Endodermal cell (in vitro differentiated cells): ENCODE results near the gene TMEM198. TPM values are rescaled to one million over a fixed set of nuclear protein-coding genes. Genes with fewer than 3 reads are reported as not detected.

Source experiments
- DNase-seq: peaks from one replicate; pipeline ENCODE4 v3.0.0-alpha.2; 2017
- H3K27ac ChIP-seq: 2 replicates; pipeline ENCODE4 v1.5.1; 2013; ENCODE audit warnings: mild to moderate bottlenecking, low read depth, low read length, moderate library complexity
- H3K27me3 ChIP-seq: 2 replicates; pipeline ENCODE4 v1.6.1; 2013; ENCODE audit warnings: mild to moderate bottlenecking, low read length, moderate library complexity; ENCODE audit not compliant: insufficient read depth, control insufficient read depth, poor library complexity, severe bottlenecking
- H3K36me3 ChIP-seq: 2 replicates; pipeline ENCODE4 v1.7.0; 2013; ENCODE audit warnings: mild to moderate bottlenecking, low read length, moderate library complexity; ENCODE audit not compliant: control insufficient read depth, insufficient read depth
- H3K4me1 ChIP-seq: one replicate; pipeline ENCODE4 v1.7.0; 2013; ENCODE audit warnings: low read length; ENCODE audit not compliant: control insufficient read depth, insufficient read depth
- H3K4me3 ChIP-seq: 2 replicates; pipeline ENCODE4 v1.5.1; 2013; ENCODE audit warnings: mild to moderate bottlenecking, low read length, moderate library complexity
- H3K9ac ChIP-seq: 2 replicates; pipeline ENCODE4 v1.6.1; 2013; ENCODE audit warnings: mild to moderate bottlenecking, low read length, moderate library complexity; ENCODE audit not compliant: poor library complexity, severe bottlenecking; ENCODE audit errors: extremely low read depth
- H3K9me3 ChIP-seq: 2 replicates; pipeline ENCODE4 v1.6.1; 2013; ENCODE audit warnings: mild to moderate bottlenecking, low read length, moderate library complexity; ENCODE audit not compliant: control insufficient read depth
- H3K27ac Mint-ChIP-seq: 2 replicates; pipeline ENCODE4 v1.8.0; 2020; ENCODE audit warnings: mixed read lengths
- H3K27me3 Mint-ChIP-seq: 2 replicates; pipeline ENCODE4 v1.8.0; 2021; ENCODE audit warnings: mild to moderate bottlenecking, mixed read lengths; ENCODE audit not compliant: insufficient read depth
- H3K36me3 Mint-ChIP-seq: 2 replicates; pipeline ENCODE4 v1.8.0; 2020; ENCODE audit warnings: low read depth, mixed read lengths
- H3K4me1 Mint-ChIP-seq: 2 replicates; pipeline ENCODE4 v1.8.0; 2020; ENCODE audit warnings: mixed read lengths
- H3K4me3 Mint-ChIP-seq: 2 replicates; pipeline ENCODE4 v1.8.0; 2020; ENCODE audit warnings: mild to moderate bottlenecking, moderate library complexity, mixed read lengths
- H3K9me3 Mint-ChIP-seq: 2 replicates; pipeline ENCODE4 v1.8.0; 2020; ENCODE audit warnings: mild to moderate bottlenecking, mixed read lengths
- WGBS, 2 experiments: methylation state at CpG; one replicate each; pipeline versions ENCODE4 v1.1.5 to v1.1.7; 2013; ENCODE audit warnings: missing lambda C conversion rate in 2 of 2, mixed read lengths in 1 of 2; ENCODE audit not compliant: insufficient coverage in 1 of 2, insufficient read length in 1 of 2; 5-methylcytosine and 5-hydroxymethylcytosine counted together
- total RNA-seq, 2 donors: library from RNA; stranded (reverse); fragmentation: NEBNext Ultra II Directional in 1 of 2; extraction: Animal tissue kit (Norgen Biotek cat#: 25700) in 1 of 2; gene quantifications; 2 replicates in 1 of 2; 3 replicates in 1 of 2; pipeline ENCODE4 v1.2.1, GENCODE V29; 2021
- TF ChIP-seq, protein P1 (sequence below): fragments of 200-600 bp; sonication (generic); conservative IDR thresholded peaks from 2 replicates; pipeline ENCODE4 v1.5.0; 2021; ENCODE audit warnings: antibody characterized with exemption, mild to moderate bottlenecking

Gene TMEM198
- total RNA-seq, 2 donors from 2014 or later, result 2.6 to 3.9 TPM

DNA sequence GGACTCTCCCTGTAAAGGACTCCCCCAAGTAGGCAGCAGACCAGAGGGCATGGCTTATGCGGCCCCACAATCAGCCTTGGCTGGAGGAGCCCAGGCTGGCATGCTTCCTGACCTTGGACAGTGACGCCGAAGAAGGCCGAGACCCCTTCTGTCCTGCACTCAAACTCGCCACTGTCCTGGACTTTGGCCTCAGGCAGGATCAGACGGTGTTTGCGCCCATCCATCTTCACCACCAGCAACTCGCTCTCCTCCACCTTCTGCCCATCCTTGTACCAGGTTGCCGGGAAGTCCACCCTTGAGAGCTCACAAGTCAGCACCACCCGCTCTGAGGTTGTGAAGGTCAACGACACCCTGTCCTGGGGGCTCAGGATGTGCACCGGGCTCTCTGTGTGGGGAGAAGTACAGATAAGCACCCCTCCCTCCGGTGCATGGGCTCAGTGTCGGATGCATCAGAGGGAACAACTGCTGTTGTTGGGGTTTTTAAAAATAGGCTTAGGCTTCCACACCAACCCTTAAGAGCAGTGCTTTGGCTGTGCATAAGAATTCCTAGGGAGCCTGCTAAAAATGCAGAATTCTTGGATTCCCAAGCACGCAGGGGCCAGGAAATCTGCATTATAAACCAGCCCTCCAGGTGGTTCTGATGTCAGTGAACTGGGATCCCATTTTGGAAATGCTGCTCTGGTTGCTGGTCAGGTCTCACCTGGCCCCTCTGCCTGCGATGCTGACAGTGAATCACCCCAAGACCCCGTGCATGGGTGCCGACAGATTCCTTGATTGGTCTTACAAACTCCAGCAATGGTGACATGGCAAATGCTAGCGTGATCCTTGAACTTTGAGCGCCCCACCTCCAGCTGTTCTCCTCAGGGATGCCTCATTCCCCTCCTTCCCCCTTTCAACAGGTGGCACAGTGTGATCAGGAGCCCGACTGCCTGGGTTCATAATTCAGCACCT lies 21.6 kb downstream of the TMEM198 start:
- no peak overlapping the region for H3K9ac ChIP-seq
- WGBS, 2 experiments, result 72 to 79% methylated on average over 17 to 21 of the region's 21 CpGs
- Mint-ChIP-seq H3K9me3 (no peaks in the 10 kb centered on the region), H3K4me1 (peaks cover 48% of the 10 kb centered on the region), H3K27me3 (peaks cover 2% of the 10 kb centered on the region), H3K36me3 (peaks cover 69% of the 10 kb centered on the region), H3K4me3 (peak overlapping the region; percentile 10), H3K27ac (peak overlapping the region; percentile 92)
- peak; percentile 87 for DNase-seq
- no peak overlapping the region for H3K4me3 ChIP-seq
- peaks cover 13% of the 10 kb centered on the region for H3K36me3 ChIP-seq
- TF ChIP-seq, protein P1, sequence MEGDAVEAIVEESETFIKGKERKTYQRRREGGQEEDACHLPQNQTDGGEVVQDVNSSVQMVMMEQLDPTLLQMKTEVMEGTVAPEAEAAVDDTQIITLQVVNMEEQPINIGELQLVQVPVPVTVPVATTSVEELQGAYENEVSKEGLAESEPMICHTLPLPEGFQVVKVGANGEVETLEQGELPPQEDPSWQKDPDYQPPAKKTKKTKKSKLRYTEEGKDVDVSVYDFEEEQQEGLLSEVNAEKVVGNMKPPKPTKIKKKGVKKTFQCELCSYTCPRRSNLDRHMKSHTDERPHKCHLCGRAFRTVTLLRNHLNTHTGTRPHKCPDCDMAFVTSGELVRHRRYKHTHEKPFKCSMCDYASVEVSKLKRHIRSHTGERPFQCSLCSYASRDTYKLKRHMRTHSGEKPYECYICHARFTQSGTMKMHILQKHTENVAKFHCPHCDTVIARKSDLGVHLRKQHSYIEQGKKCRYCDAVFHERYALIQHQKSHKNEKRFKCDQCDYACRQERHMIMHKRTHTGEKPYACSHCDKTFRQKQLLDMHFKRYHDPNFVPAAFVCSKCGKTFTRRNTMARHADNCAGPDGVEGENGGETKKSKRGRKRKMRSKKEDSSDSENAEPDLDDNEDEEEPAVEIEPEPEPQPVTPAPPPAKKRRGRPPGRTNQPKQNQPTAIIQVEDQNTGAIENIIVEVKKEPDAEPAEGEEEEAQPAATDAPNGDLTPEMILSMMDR, result no peak
- H3K4me1 ChIP-seq, result peaks cover 3% of the 10 kb centered on the region
- no peaks in the 10 kb centered on the region for H3K27me3 ChIP-seq
- H3K9me3 ChIP-seq, result no peaks in the 10 kb centered on the region
- no peak overlapping the region for H3K27ac ChIP-seq

GRCh38 chr2:219566640-219567039 lies 22.8 kb downstream of the TMEM198 start:
- Mint-ChIP-seq H3K36me3 (peaks cover 67% of the 10 kb centered on the region), H3K27me3 (peaks cover 2% of the 10 kb centered on the region), H3K4me3 (no peak overlapping the region), H3K4me1 (peaks cover 37% of the 10 kb centered on the region), H3K27ac (no peak overlapping the region), H3K9me3 (no peaks in the 10 kb centered on the region)
- TF ChIP-seq, protein P1, result no peak
- no peak for DNase-seq
- peaks cover 13% of the 10 kb centered on the region for H3K36me3 ChIP-seq
- H3K9me3 ChIP-seq, result no peaks in the 10 kb centered on the region
- H3K4me3 ChIP-seq, result no peak overlapping the region
- 83 to 94% methylated on average over 10 to 11 of the region's 11 CpGs for WGBS, 2 experiments
- H3K27ac ChIP-seq, result no peak overlapping the region
- H3K4me1 ChIP-seq, result no peaks in the 10 kb centered on the region
- no peak overlapping the region for H3K9ac ChIP-seq
- no peaks in the 10 kb centered on the region for H3K27me3 ChIP-seq

GRCh38 chr2:219567131-219567530 lies 23.3 kb downstream of the TMEM198 start:
- peaks cover 65% of the 10 kb centered on the region for H3K36me3 Mint-ChIP-seq
- H3K4me3 Mint-ChIP-seq, result no peak overlapping the region
- H3K9me3 Mint-ChIP-seq, result no peaks in the 10 kb centered on the region
- peaks cover 13% of the 10 kb centered on the region for H3K36me3 ChIP-seq
- no peak for DNase-seq
- WGBS, 2 experiments, result 91 to 92% methylated on average over 16 to 18 of the region's 18 CpGs
- H3K27ac ChIP-seq, result no peak overlapping the region
- H3K27me3 Mint-ChIP-seq, result peaks cover 2% of the 10 kb centered on the region
- TF ChIP-seq, protein P1, result no peak
- peaks cover 36% of the 10 kb centered on the region for H3K4me1 Mint-ChIP-seq
- H3K4me1 ChIP-seq, result no peaks in the 10 kb centered on the region
- no peaks in the 10 kb centered on the region for H3K9me3 ChIP-seq
- H3K27me3 ChIP-seq, result no peaks in the 10 kb centered on the region
- no peak overlapping the region for H3K9ac ChIP-seq
- H3K27ac Mint-ChIP-seq, result no peak overlapping the region
- no peak overlapping the region for H3K4me3 ChIP-seq
